Measurements from ENCODE around the gene LOXL1. TPM values are rescaled to one million over a fixed set of nuclear protein-coding genes. Genes with fewer than 3 reads are reported as not detected.

Gene LOXL1
- total and polyA plus RNA-seq, 9 of the 15 experiments (the other 6 are each of a cell fraction or from before 2014, with no cell fraction given): 0.14 TPM; not detected in 8

- TF ChIP-seq HNRNPLL (IDR thresholded peaks at IDR 0.05; ENCODE audit: low read depth, low read length, poor library complexity, severe bottlenecking) (no peak), ZNF449 (CRISPR knock-in tag; IDR thresholded peaks at IDR 0.05) (no peak), DEAF1 (CRISPR knock-in tag; IDR thresholded peaks at IDR 0.05) (no peak), PCBP1 (IDR thresholded peaks at IDR 0.05; ENCODE audit: low read depth, low read length, poor library complexity, severe bottlenecking) (no peak)
- Histone ChIP-seq H3K27ac (ENCODE audit: extremely low read depth, low read depth, low read length) (no peak overlapping the region), H3K9me3 (replicated peaks; ENCODE audit: control insufficient read depth, insufficient read depth, low read depth, low read length) (no peaks in the 10 kb centered on the region), H2AFZ (ENCODE audit: low read depth, low read length) (peak overlapping the region; percentile 21; the same call in 1 of the 2 replicates), H3K4me1 (replicated peaks in 1 of 2; ENCODE audit: control insufficient read depth in 2 of 2, insufficient read depth in 2 of 2, low read length in 2 of 2) (peaks cover 0 to 4% of the 10 kb centered on the region in 2 experiments; a peak in 2 of 5 replicates), H3K36me3 (ENCODE audit: control insufficient read depth, insufficient read depth, low read length) (no peaks in the 10 kb centered on the region), H3K4me2 (ENCODE audit: insufficient read depth, low read length) (no peak overlapping the region), H3K9me1 (ENCODE audit: control insufficient read depth, insufficient read depth, low read length) (no peaks in the 10 kb centered on the region), H3K27me3 (ENCODE audit: control insufficient read depth in 2 of 2, insufficient read depth in 2 of 2, low read length in 2 of 2) (peaks cover 0 to 7% of the 10 kb centered on the region in 2 experiments; a peak in 1 of 5 replicates), H4K20me1 (replicated peaks; ENCODE audit: control insufficient read depth, insufficient read depth, low read length) (no peaks in the 10 kb centered on the region), H3K4me3 (no peak overlapping the region), H3K79me2 (ENCODE audit: control insufficient read depth, insufficient read depth, low read length) (no peaks in the 10 kb centered on the region), H3K9ac (ENCODE audit: insufficient read depth in 1 of 2, low read depth in 2 of 2, low read length in 2 of 2) (no peak overlapping the region)
- FAIRE-seq: no peak
- WGBS (ENCODE audit: insufficient coverage, low coverage, missing lambda C conversion rate): 50% methylated on average over 5 of the region's 6 CpGs
- intact Hi-C loops (cut with micrococcal nuclease) (no loop called here), in situ Hi-C loops (cut with MboI) (no loop called here)
- ChIA-PET POLR2A (interaction anchor here (0.6 kb wide), 1 partner anchor 15 kb away, joined by 3 read pairs; no protein-coding TSS in a partner anchor), CTCF (ENCODE audit: low intra/inter-chr PET ratio) (interaction anchor here (0.7 kb wide), 1 partner anchor 10 kb away, joined by 3 read pairs; no protein-coding TSS in a partner anchor)
- no TSS peak for BruUV-seq (replicated peaks)
- no peak for DNase-seq (ENCODE audit: extremely low read depth in 1 of 4, low spot score in 3 of 4)
- ATAC-seq: no peak
These were observed 6.6 kb upstream of the LOXL1 start for GRCh38 chr15:73919706-73920105.

Data from K562 (cell line).